Activated CD4-positive, alpha-beta memory T cell treated with anti-CD3 and anti-CD28 coated beads, Interleukin-2, amount 10 ng/mL, durations not matched to agents 7 days and 5 days (primary cell): ENCODE measurements around the gene CRCP. TPM values are rescaled to one million over a fixed set of nuclear protein-coding genes. Genes with fewer than 3 reads are reported as not detected.
"Not testable (repeated sequence)": the region's sequence is repeated elsewhere in the genome, so short reads cannot be mapped to it uniquely, and the experiment has no call there.

ENCODE experiments used
- CTCF ChIA-PET: fragments of 350-600 bp; sonication (Branson Sonifier 250); formaldehyde crosslinking; loops from one replicate; lab custom pipeline; 2021; ENCODE audit warnings: antibody characterized with exemption, inconsistent platforms; lab: Charles Lee
- POLR2A ChIA-PET: fragments of 350-600 bp; sonication (Branson Sonifier 250); formaldehyde crosslinking; loops from one replicate; lab custom pipeline; 2021; ENCODE audit warnings: antibody characterized with exemption; lab: Charles Lee
- DNase-seq: peaks from one replicate; pipeline ENCODE4 v3.0.0-alpha.2; 2020
- H3K27ac Mint-ChIP-seq: one replicate; pipeline ENCODE4 v1.8.0; 2021; ENCODE audit warnings: mild to moderate bottlenecking, mixed read lengths
- H3K27me3 Mint-ChIP-seq: one replicate; pipeline ENCODE4 v1.8.0; 2021; ENCODE audit warnings: mixed read lengths
- H3K36me3 Mint-ChIP-seq: one replicate; pipeline ENCODE4 v1.8.0; 2021; ENCODE audit warnings: low read depth, mixed read lengths
- H3K4me1 Mint-ChIP-seq: one replicate; pipeline ENCODE4 v1.8.0; 2021; ENCODE audit warnings: mixed read lengths
- H3K4me3 Mint-ChIP-seq: one replicate; pipeline ENCODE4 v1.8.0; 2021; ENCODE audit warnings: mild to moderate bottlenecking, mixed read lengths
- H3K9me3 Mint-ChIP-seq: one replicate; pipeline ENCODE4 v1.8.0; 2021; ENCODE audit warnings: mixed read lengths
- total RNA-seq, 2 experiments: library from RNA; stranded (reverse); gene quantifications; one replicate each; pipeline ENCODE4 v1.2.3, GENCODE V29; 2021

CRCP gene
- total RNA-seq, 2 experiments from 2014 or later: 23.6 to 24.0 TPM

- Mint-ChIP-seq H3K27me3 (no peaks in the 10 kb centered on the region), H3K9me3 (no peaks in the 10 kb centered on the region), H3K4me3 (no peak overlapping the region), H3K36me3 (peaks cover 34% of the 10 kb centered on the region), H3K27ac (no peak overlapping the region), H3K4me1 (peaks cover 45% of the 10 kb centered on the region)
- CTCF ChIA-PET: no interaction called here
- DNase-seq: no peak
- POLR2A ChIA-PET: no interaction called here
Measured at GRCh38 chr7:66119245-66119850, 4.7 kb downstream of the CRCP start.

GRCh38 chr7:66123175-66123528 lies 8.5 kb downstream of the CRCP start:
- H3K4me3 Mint-ChIP-seq: no peak overlapping the region
- H3K36me3 Mint-ChIP-seq: peaks cover 11% of the 10 kb centered on the region
- no peak overlapping the region for H3K27ac Mint-ChIP-seq
- CTCF ChIA-PET: no interaction called here
- DNase-seq: no peak
- POLR2A ChIA-PET: no interaction called here
- H3K9me3 Mint-ChIP-seq: no peaks in the 10 kb centered on the region
- H3K4me1 Mint-ChIP-seq: peaks cover 33% of the 10 kb centered on the region
- H3K27me3 Mint-ChIP-seq: no peaks in the 10 kb centered on the region

DNA sequence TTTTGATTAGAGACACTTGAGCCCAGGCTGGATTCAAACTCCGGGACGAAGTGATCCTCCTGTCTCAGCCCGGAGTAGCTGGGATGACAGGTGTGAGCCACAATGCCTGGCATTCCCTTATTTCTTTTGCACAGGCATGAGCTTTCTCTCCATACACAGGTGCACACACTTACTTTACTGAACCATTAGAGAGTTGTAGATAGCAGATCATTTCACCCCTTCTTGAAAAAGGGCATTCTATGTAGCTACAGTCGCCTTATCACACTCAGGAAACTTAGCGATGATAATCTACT lies 9.9 kb downstream of the CRCP start:
- H3K4me1 Mint-ChIP-seq: peaks cover 28% of the 10 kb centered on the region
- POLR2A ChIA-PET: interaction anchor here (1.0 to 1.2 kb wide), 2 partner anchors 9 to 15 kb away, joined by 3 read pairs; no protein-coding TSS in a partner anchor
- H3K9me3 Mint-ChIP-seq, H3K27me3 Mint-ChIP-seq, H3K27ac Mint-ChIP-seq, H3K36me3 Mint-ChIP-seq, H3K4me3 Mint-ChIP-seq, DNase-seq: not testable (repeated sequence)
- CTCF ChIA-PET: interaction anchor here (0.7 kb wide), 1 partner anchor 10 kb away, joined by 3 read pairs; the partner anchor contains the start of gene CRCP

- Mint-ChIP-seq H3K36me3 (peaks cover 9% of the 10 kb centered on the region), H3K9me3 (no peaks in the 10 kb centered on the region)
Measured at GRCh38 chr7:66125052-66125694, 10.5 kb downstream of the CRCP start.

GRCh38 chr7:66125781-66126352 lies 11.2 kb downstream of the CRCP start:
- peaks cover 31% of the 10 kb centered on the region for H3K4me1 Mint-ChIP-seq
- H3K4me3 Mint-ChIP-seq, H3K9me3 Mint-ChIP-seq, H3K27me3 Mint-ChIP-seq, DNase-seq, CTCF ChIA-PET: not testable (repeated sequence)
- peak overlapping the region; percentile 53 for H3K27ac Mint-ChIP-seq
- POLR2A ChIA-PET: interaction anchor here (1.0 to 1.2 kb wide), 2 partner anchors 10 to 14 kb away, joined by 3 read pairs; no protein-coding TSS in a partner anchor
- H3K36me3 Mint-ChIP-seq: peaks cover 14% of the 10 kb centered on the region

More at GRCh38 chr7:66125052-66125694, 10.5 kb downstream of the CRCP start:
- Mint-ChIP-seq H3K27me3 (no peaks in the 10 kb centered on the region), H3K4me1 (peaks cover 31% of the 10 kb centered on the region), H3K27ac (peak overlapping the region; percentile 53), H3K4me3 (no peak overlapping the region)
- POLR2A ChIA-PET: interaction anchor here (1.0 to 1.2 kb wide), 2 partner anchors 10 to 14 kb away, joined by 3 read pairs; no protein-coding TSS in a partner anchor
- CTCF ChIA-PET: interaction anchor here (0.7 kb wide), 1 partner anchor 10 kb away, joined by 3 read pairs; the partner anchor contains the start of gene CRCP
- no peak for DNase-seq

DNA sequence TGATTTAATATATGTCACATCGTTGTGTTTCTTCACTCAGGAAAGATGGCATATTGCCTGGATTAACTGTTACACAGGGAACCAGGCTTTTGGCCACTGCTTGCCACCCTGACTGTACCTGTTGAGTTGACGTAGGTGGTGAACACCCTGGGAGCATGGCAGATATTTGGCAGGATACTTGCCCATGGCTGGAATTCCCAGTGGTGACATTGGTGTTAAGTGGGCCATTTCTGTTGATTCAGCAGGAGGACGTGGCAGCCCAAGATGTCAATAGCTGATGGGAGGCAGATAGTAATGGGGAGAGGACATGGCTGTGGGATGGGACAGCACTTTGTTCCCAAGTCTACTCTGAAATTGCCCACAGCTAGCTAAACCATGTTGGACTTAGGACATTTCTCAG lies 12.5 kb downstream of the CRCP start:
- peaks cover 31% of the 10 kb centered on the region for H3K4me1 Mint-ChIP-seq
- POLR2A ChIA-PET: interaction anchor here (0.9 kb wide), 1 partner anchor 12 kb away, joined by 3 read pairs; the partner anchor contains the start of gene CRCP
- peaks cover 20% of the 10 kb centered on the region for H3K36me3 Mint-ChIP-seq
- DNase-seq, H3K4me3 Mint-ChIP-seq, H3K27me3 Mint-ChIP-seq, H3K9me3 Mint-ChIP-seq, H3K27ac Mint-ChIP-seq: not testable (repeated sequence)
- CTCF ChIA-PET: interaction anchor here (1.4 kb wide), 1 partner anchor 12 kb away, joined by 5 read pairs; the partner anchor contains the start of gene CRCP

GRCh38 chr7:66138994-66139752 lies 24.5 kb downstream of the CRCP start:
- Mint-ChIP-seq H3K4me3 (no peak overlapping the region), H3K36me3 (peaks cover 74% of the 10 kb centered on the region), H3K4me1 (no peaks in the 10 kb centered on the region), H3K27ac (no peak overlapping the region), H3K9me3 (no peaks in the 10 kb centered on the region), H3K27me3 (no peaks in the 10 kb centered on the region)
- ChIA-PET CTCF (interaction anchor here (0.6 to 0.7 kb wide), 2 partner anchors 72 to 142 kb away, joined by 3 read pairs; no protein-coding TSS in a partner anchor), POLR2A (interaction anchor here (0.9 to 1.0 kb wide), 2 partner anchors 9 to 14 kb away, joined by 3 to 4 read pairs; no protein-coding TSS in a partner anchor)
- DNase-seq: no peak

GRCh38 chr7:66140924-66141323 lies 26.3 kb downstream of the CRCP start:
- Mint-ChIP-seq H3K9me3 (no peaks in the 10 kb centered on the region), H3K27me3 (no peaks in the 10 kb centered on the region), H3K36me3 (peaks cover 75% of the 10 kb centered on the region), H3K4me3 (no peak overlapping the region), H3K27ac (no peak overlapping the region), H3K4me1 (no peaks in the 10 kb centered on the region)
- no peak for DNase-seq
- CTCF ChIA-PET: no interaction called here
- POLR2A ChIA-PET: interaction anchor here (1.5 kb wide), 1 partner anchor 26 kb away, joined by 3 read pairs; the partner anchor contains the start of gene CRCP

DNA sequence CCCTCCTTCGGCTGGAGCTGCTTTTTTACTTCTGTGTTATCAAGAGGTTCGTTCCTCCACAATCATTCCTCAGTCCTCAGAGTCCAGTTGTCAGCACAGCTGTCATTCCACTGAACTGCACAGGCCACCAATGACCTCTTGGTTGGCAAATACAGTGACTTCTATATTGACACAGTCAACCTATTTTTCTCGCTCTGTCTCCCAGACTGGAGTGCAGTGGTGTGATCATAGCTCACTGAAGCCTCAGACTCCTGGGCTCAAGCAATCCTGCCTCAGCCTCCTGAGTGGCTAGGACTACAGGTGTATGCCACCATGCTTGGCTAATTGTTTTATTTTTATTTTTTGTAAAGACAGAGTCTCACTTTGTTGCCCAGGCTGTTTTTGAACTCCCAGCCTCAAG lies 27.7 kb downstream of the CRCP start:
- ChIA-PET CTCF (no interaction called here), POLR2A (no interaction called here)
- Mint-ChIP-seq H3K36me3 (peaks cover 75% of the 10 kb centered on the region), H3K4me1 (peaks cover 3% of the 10 kb centered on the region), H3K9me3 (no peaks in the 10 kb centered on the region), H3K27me3 (no peaks in the 10 kb centered on the region), H3K4me3 (no peak overlapping the region), H3K27ac (no peak overlapping the region)
- no peak for DNase-seq

DNA sequence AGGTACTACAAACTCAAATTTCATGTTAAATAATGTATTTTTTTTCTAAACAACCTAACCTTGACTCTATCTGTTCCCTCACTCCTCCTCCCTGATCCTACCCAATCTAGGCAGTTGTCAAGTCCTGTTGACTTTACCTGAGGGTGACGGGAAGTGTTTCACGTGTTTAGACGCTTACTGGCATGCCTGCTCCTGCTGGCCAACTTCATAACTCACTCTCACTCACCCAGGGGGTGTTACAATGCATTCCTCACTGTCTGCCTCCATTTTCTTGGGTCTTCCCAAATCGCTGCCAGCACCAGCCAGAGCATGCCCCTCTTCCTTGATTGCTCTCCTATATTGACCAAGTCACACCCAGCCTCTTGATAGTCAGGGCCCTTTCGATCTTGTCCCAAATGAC lies 28.3 kb downstream of the CRCP start:
- H3K27me3 Mint-ChIP-seq: no peaks in the 10 kb centered on the region
- no peaks in the 10 kb centered on the region for H3K9me3 Mint-ChIP-seq
- POLR2A ChIA-PET: no interaction called here
- H3K36me3 Mint-ChIP-seq: peaks cover 69% of the 10 kb centered on the region
- H3K4me1 Mint-ChIP-seq: peaks cover 5% of the 10 kb centered on the region
- H3K27ac Mint-ChIP-seq: no peak overlapping the region
- CTCF ChIA-PET: no interaction called here
- no peak for DNase-seq
- no peak overlapping the region for H3K4me3 Mint-ChIP-seq

DNA sequence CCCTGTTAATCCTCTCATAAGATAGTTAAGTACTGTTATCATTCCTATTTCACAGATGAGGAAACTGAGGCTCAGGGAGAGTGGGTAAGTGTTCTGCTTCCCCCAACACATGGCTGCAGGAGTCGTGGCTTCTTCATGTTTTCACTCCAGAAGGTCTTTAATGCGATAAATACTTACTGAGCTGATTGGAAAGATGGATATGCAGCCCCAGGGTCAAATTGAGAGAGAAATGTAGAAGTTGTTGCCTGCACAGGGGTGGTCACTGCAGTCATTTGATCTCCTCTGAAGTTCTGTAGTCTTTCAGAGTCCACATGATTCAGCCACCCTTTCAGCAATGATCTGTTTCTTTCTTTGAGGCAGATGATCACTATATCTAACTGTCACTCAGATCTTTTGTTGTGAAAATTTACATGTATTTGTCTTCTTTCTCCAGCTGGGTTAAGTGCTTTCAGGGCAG lies 29.3 kb downstream of the CRCP start:
- Mint-ChIP-seq H3K27ac (no peak overlapping the region), H3K9me3 (no peaks in the 10 kb centered on the region), H3K4me1 (peaks cover 14% of the 10 kb centered on the region), H3K27me3 (no peaks in the 10 kb centered on the region), H3K36me3 (peaks cover 67% of the 10 kb centered on the region), H3K4me3 (no peak overlapping the region)
- ChIA-PET CTCF (no interaction called here), POLR2A (no interaction called here)
- DNase-seq: no peak

DNA sequence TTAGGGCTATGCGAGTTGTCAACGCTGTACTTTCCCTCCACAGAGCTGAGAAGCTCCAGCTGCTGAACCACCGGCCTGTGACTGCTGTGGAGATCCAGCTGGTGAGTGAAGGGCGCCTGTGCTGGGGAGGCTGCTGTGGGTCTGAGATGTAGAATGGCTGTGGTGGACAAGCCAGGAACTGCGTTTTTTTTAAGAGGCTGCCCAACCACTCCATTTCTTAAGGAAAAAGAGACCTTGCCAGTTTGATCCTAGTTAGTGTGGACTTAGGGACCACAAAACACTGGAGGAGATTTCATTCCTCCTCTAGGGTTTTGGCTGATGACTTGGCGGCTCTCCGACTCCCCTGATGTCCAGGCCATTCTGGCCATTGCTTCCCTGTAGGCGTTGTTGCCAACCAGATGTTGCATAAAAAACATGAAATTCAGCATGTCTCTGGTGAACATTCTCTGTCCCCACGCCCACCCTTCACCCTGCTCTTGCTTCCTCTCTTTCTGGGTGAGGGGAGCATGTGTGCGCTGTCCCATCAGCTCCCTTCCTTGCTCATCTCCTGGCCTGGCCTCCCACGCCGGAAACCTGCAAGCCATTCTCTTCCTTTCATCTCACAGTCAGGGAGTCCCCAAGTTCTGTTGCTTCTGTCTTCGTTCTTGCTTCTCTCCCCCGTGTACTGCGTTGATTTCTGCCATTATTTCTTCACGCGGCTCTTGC lies 30.9 kb downstream of the CRCP start:
- no peak overlapping the region for H3K4me3 Mint-ChIP-seq

More for the DNA sequence above, 30.9 kb downstream of the CRCP start:
- ChIA-PET POLR2A (no interaction called here), CTCF (no interaction called here)
- H3K4me1 Mint-ChIP-seq: peaks cover 28% of the 10 kb centered on the region
- DNase-seq: no peak
- H3K9me3 Mint-ChIP-seq: no peaks in the 10 kb centered on the region
- H3K27me3 Mint-ChIP-seq: no peaks in the 10 kb centered on the region
- H3K27ac Mint-ChIP-seq: no peak overlapping the region
- peaks cover 63% of the 10 kb centered on the region for H3K36me3 Mint-ChIP-seq
